Uterus (tissue), 2 donors: ENCODE measurements around the gene FXR1.

ENCODE experiments used
- POLR2A ChIP-seq, 2 donors: fragments of 450-650 bp; IDR thresholded peaks; one replicate each; pipeline ENCODE4 v1.6.1; 2016; ENCODE audit warnings: antibody characterized with exemption in 2 of 2, mild to moderate bottlenecking in 1 of 2, moderate library complexity in 1 of 2
- TF ChIP-seq, protein P1 (sequence below), 4 experiments: fragments of 200-600 bp in 2 of 4; fragments of 450-650 bp in 2 of 4; sonication (generic) in 2 of 4; IDR thresholded peaks; one replicate each; pipeline ENCODE4 v1.5.1; 2016 to 2019; ENCODE audit warnings: antibody characterized with exemption in 4 of 4, mild to moderate bottlenecking in 2 of 4, moderate library complexity in 1 of 4

DNA sequence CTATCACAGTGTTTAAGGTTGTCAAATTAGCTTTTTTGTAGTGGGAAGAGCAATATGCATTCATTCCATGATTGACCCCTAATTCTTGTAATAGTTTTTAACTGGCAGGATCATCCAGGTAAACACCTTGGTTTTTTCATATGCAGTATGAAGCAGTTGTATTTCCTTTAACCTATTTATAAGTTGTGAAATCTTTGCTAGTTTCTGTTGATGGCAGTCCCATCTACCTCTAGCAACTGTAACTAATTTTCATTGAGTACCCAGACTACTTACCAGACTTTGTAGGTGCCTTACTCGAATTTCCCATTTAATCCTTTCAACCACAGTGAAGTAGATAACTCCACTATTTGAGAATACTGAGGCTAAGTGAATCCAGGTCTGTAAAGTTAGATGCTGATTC is 6.1 kb downstream of the FXR1 start:
- TF ChIP-seq POLR2A (IDR thresholded peaks at IDR 0.05) = no peak
- TF ChIP-seq, protein P1, sequence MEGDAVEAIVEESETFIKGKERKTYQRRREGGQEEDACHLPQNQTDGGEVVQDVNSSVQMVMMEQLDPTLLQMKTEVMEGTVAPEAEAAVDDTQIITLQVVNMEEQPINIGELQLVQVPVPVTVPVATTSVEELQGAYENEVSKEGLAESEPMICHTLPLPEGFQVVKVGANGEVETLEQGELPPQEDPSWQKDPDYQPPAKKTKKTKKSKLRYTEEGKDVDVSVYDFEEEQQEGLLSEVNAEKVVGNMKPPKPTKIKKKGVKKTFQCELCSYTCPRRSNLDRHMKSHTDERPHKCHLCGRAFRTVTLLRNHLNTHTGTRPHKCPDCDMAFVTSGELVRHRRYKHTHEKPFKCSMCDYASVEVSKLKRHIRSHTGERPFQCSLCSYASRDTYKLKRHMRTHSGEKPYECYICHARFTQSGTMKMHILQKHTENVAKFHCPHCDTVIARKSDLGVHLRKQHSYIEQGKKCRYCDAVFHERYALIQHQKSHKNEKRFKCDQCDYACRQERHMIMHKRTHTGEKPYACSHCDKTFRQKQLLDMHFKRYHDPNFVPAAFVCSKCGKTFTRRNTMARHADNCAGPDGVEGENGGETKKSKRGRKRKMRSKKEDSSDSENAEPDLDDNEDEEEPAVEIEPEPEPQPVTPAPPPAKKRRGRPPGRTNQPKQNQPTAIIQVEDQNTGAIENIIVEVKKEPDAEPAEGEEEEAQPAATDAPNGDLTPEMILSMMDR (IDR thresholded peaks at IDR 0.05) = no peak
